Measurements from ENCODE around the gene AIPL1.

DNA sequence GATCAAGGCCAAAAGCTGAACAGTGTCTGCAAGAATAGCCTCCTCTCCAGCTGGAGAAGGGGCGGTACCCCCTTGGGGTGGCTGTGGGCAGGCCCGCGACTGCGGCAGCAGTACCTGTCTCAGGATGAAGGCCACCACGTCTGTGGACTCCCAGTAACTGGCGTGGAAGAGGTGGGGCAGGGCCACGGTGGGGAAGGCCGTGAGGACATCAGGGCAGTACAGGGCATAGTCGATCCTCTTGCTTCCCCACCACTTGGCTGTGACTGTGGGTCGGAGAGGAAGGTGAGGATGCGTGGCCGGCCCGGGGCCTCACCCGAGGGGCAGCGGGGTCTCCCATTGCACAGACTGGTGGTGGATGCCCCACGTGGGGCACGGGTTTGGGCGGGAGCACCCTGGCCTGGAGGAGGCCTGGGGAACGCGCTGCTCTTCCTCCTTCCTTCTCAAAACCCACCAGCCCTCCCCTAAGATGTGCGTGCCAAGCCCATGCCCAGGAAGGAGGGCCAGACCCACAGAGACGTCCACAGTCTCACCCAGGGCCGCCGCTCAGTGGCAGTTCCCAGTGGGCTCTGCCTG, 35.3 kb upstream of the AIPL1 start:
- TF ChIP-seq, protein P1, sequence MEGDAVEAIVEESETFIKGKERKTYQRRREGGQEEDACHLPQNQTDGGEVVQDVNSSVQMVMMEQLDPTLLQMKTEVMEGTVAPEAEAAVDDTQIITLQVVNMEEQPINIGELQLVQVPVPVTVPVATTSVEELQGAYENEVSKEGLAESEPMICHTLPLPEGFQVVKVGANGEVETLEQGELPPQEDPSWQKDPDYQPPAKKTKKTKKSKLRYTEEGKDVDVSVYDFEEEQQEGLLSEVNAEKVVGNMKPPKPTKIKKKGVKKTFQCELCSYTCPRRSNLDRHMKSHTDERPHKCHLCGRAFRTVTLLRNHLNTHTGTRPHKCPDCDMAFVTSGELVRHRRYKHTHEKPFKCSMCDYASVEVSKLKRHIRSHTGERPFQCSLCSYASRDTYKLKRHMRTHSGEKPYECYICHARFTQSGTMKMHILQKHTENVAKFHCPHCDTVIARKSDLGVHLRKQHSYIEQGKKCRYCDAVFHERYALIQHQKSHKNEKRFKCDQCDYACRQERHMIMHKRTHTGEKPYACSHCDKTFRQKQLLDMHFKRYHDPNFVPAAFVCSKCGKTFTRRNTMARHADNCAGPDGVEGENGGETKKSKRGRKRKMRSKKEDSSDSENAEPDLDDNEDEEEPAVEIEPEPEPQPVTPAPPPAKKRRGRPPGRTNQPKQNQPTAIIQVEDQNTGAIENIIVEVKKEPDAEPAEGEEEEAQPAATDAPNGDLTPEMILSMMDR (IDR thresholded peaks at IDR 0.05 in 4 of 5, conservative IDR thresholded peaks at IDR 0.05 in 1 of 5) = no peak
- TF ChIP-seq POLR2A (IDR thresholded peaks at IDR 0.05) = no peak
